ENCODE data around the gene PDSS2. TPM values are rescaled to one million over a fixed set of nuclear protein-coding genes. Genes with fewer than 3 reads are reported as not detected.

Gene PDSS2
- total RNA-seq, 1 donor from 2014 or later: 14.9 TPM

DNA sequence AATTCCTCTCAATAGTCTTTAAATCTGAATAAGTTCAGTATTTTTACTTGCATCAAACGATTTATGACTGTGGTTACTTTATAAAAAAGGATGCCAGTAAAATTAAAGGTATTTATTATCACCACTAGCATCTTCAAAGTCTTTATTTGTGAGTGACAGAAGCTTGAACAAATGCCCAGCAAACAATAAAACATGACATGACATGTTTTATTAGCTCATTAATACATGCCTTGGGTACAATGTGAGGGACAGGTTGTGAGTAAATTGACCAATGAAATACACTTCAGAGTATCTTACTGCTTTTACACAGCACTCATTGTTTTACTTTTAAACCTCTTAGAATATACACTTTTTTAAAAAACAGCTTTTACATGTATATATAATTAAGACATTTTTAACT lies 230.6 kb downstream of the PDSS2 start:
- no peaks in the 10 kb centered on the region for H3K4me1 ChIP-seq
- Mint-ChIP-seq H3K4me3 (no peak overlapping the region), H3K9me3 (no peaks in the 10 kb centered on the region), H3K27ac (no peak overlapping the region), H3K4me1 (peaks cover 10% of the 10 kb centered on the region), H3K27me3 (ENCODE audit: insufficient read depth, low read depth) (no peaks in the 10 kb centered on the region), H3K36me3 (no peaks in the 10 kb centered on the region)
- no peaks in the 10 kb centered on the region for H3K36me3 ChIP-seq
- H2AFZ ChIP-seq (replicated peaks): no peak overlapping the region
- no peak overlapping the region for H3K9ac ChIP-seq
- no peak overlapping the region for H3K27ac ChIP-seq
- H4K20me1 ChIP-seq (ENCODE audit: low read depth): no peaks in the 10 kb centered on the region
- no peaks in the 10 kb centered on the region for H3K9me3 ChIP-seq (ENCODE audit: low read depth)
- no peak overlapping the region for H3K4me2 ChIP-seq
- no peak for TF ChIP-seq EZH2phosphoT487 (IDR thresholded peaks at IDR 0.05)
- no peak for TF ChIP-seq CTCF (IDR thresholded peaks at IDR 0.05)
- TF ChIP-seq EZH2 (IDR thresholded peaks at IDR 0.05): no peak
- no peaks in the 10 kb centered on the region for H3K27me3 ChIP-seq
- no peaks in the 10 kb centered on the region for H3F3A ChIP-seq (ENCODE audit: low read depth)
- H3K4me3 ChIP-seq: no peak overlapping the region
- no peak for DNase-seq (ENCODE audit: low spot score)
- H3K79me2 ChIP-seq (ENCODE audit: low read depth): no peaks in the 10 kb centered on the region

DNA sequence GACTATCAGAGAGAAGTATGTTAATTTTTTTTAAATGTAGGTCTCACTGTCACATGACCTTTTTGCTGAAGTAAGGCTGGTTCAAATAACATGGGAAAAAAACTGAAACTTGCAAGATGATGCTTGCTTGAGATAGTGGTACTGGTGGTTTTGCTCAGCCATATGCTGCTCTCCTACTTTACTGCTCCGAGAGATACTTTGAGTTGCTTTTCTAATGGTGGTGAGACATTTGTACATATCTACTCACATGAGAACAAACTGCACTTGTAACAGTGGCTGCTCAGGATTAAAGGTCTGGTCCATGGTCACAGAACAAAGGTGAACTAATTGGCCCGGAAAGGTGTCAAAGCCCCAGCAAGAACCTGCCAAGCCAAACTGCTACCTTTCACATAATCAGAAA lies 237.8 kb downstream of the PDSS2 start:
- no peak overlapping the region for H3K27ac ChIP-seq
- Mint-ChIP-seq H3K4me3 (no peak overlapping the region), H3K27me3 (ENCODE audit: insufficient read depth, low read depth) (no peaks in the 10 kb centered on the region), H3K9me3 (no peaks in the 10 kb centered on the region), H3K36me3 (no peaks in the 10 kb centered on the region), H3K27ac (no peak overlapping the region), H3K4me1 (peaks cover 7% of the 10 kb centered on the region)
- no peaks in the 10 kb centered on the region for H3K27me3 ChIP-seq
- H3K4me1 ChIP-seq: no peaks in the 10 kb centered on the region
- H2AFZ ChIP-seq (replicated peaks): no peak overlapping the region
- no peaks in the 10 kb centered on the region for H3K36me3 ChIP-seq
- peaks cover 3% of the 10 kb centered on the region for H4K20me1 ChIP-seq (ENCODE audit: low read depth)
- H3K9me3 ChIP-seq (ENCODE audit: low read depth): no peaks in the 10 kb centered on the region
- no peak for TF ChIP-seq EZH2phosphoT487 (IDR thresholded peaks at IDR 0.05)
- TF ChIP-seq CTCF (IDR thresholded peaks at IDR 0.05): no peak
- TF ChIP-seq EZH2 (IDR thresholded peaks at IDR 0.05): no peak
- no peaks in the 10 kb centered on the region for H3F3A ChIP-seq (ENCODE audit: low read depth)
- no peak for DNase-seq (ENCODE audit: low spot score)
- H3K79me2 ChIP-seq (ENCODE audit: low read depth): no peaks in the 10 kb centered on the region
- H3K4me2 ChIP-seq: no peak overlapping the region
- no peak overlapping the region for H3K4me3 ChIP-seq
- H3K9ac ChIP-seq: no peak overlapping the region

- H3K27me3 Mint-ChIP-seq (ENCODE audit: insufficient read depth, low read depth): no peaks in the 10 kb centered on the region
These were observed 239.5 kb downstream of the PDSS2 start for GRCh38 chr6:107219851-107220250.

More at GRCh38 chr6:107219851-107220250, 239.5 kb downstream of the PDSS2 start:
- H3K4me1 ChIP-seq: no peaks in the 10 kb centered on the region
- DNase-seq (ENCODE audit: low spot score): no peak
- no peaks in the 10 kb centered on the region for H3F3A ChIP-seq (ENCODE audit: low read depth)
- no peaks in the 10 kb centered on the region for H3K36me3 ChIP-seq
- H3K27me3 ChIP-seq: no peaks in the 10 kb centered on the region
- no peaks in the 10 kb centered on the region for H3K79me2 ChIP-seq (ENCODE audit: low read depth)
- no peak overlapping the region for H3K4me3 ChIP-seq
- no peak overlapping the region for H2AFZ ChIP-seq (replicated peaks)
- Mint-ChIP-seq H3K4me3 (no peak overlapping the region), H3K36me3 (no peaks in the 10 kb centered on the region), H3K27ac (no peak overlapping the region), H3K9me3 (no peaks in the 10 kb centered on the region), H3K4me1 (peaks cover 7% of the 10 kb centered on the region)
- no peak overlapping the region for H3K4me2 ChIP-seq
- no peak overlapping the region for H3K27ac ChIP-seq
- H3K9me3 ChIP-seq (ENCODE audit: low read depth): no peaks in the 10 kb centered on the region
- peaks cover 3% of the 10 kb centered on the region for H4K20me1 ChIP-seq (ENCODE audit: low read depth)
- TF ChIP-seq CTCF (IDR thresholded peaks at IDR 0.05) (no peak), EZH2phosphoT487 (IDR thresholded peaks at IDR 0.05) (no peak), EZH2 (IDR thresholded peaks at IDR 0.05) (no peak)
- H3K9ac ChIP-seq: no peak overlapping the region
